Measurements from ENCODE around the gene OSBPL1A.

OSBPL1A gene

GRCh38 chr18:24114924-24115549 lies 282.6 kb downstream of the OSBPL1A start:
- no peak for DNase-seq

DNA sequence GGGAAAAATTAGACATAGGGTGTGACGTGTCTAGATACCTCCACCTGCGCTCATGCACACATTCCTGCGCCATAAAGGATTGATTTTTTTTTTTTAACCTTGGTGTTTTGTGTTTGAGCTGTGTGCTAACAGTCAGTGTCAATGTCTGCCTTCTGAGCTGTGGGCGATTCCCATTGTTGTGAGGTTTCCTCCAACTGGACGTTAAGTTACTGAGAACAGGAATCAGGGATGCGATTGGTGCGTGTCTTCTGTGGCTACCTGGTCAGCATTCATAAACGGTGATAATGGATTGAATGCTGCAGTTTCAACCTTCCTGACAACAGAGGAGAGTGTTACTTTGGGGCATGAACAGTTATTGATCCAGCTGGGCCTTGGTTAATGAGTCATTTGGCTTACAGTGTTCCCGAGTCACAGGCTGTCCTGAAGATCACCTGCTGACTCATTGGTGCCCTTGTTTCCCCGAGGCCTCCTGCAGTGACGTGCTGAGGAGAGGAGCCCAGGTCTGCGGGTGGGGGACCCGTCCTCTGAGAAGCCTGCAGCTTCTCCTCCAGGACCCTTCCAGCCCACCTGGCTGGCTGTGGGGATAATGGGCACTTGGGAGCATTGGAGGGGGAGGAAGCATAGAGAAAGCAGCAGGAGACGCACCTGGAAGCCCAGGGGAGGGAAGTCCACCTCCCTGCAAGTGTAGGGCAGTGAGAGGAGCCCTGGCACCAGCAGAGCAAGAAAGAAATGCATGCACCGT lies 284.6 kb downstream of the OSBPL1A start:
- DNase-seq = peak; percentile 27

- DNase-seq = no peak
These were observed 285.2 kb downstream of the OSBPL1A start for GRCh38 chr18:24112464-24112863.

Measured in fibroblast of skin of right quadriceps (primary cell).